Neural cell (in vitro differentiated cells): ENCODE measurements around the gene CPOX. TPM values are rescaled to one million over a fixed set of nuclear protein-coding genes. Genes with fewer than 3 reads are reported as not detected.

Source experiments
- H2AFZ ChIP-seq: fragments of 200-600, 300-800 bp; sonication (generic), shearing (Covaris generic); 2 replicates; pipeline ENCODE4 v1.6.0; 2014; ENCODE audit warnings: low read depth, mild to moderate bottlenecking, antibody characterized with exemption, low read length, moderate library complexity
- H3F3A ChIP-seq: fragments of 200-600 bp; shearing (Covaris generic); 2 replicates; pipeline ENCODE4 v1.6.1; 2016; ENCODE audit warnings: mild to moderate bottlenecking, moderate library complexity, mixed read lengths, antibody characterized with exemption, low read length; ENCODE audit not compliant: insufficient read depth, poor library complexity, severe bottlenecking
- H3K27ac ChIP-seq: fragments of 200-600, 300-800 bp; sonication (generic), shearing (Covaris generic); 2 replicates; pipeline ENCODE4 v1.5.1; 2014; ENCODE audit warnings: mild to moderate bottlenecking, low read length, moderate library complexity
- H3K27me3 ChIP-seq: fragments of 300-800, 200-600 bp; sonication (generic), shearing (Covaris generic); 2 replicates; pipeline ENCODE4 v1.6.0; 2014; ENCODE audit warnings: mild to moderate bottlenecking, low read depth, low read length, moderate library complexity; ENCODE audit not compliant: insufficient read depth
- H3K36me3 ChIP-seq: fragments of 300-800, 200-600 bp; sonication (generic), shearing (Covaris generic); 2 replicates; pipeline ENCODE4 v1.5.1; 2014; ENCODE audit warnings: mild to moderate bottlenecking, antibody characterized with exemption, low read length, moderate library complexity; ENCODE audit not compliant: insufficient read depth
- H3K4me2 ChIP-seq: fragments of 300-800, 200-600 bp; sonication (generic), shearing (Covaris generic); 2 replicates; pipeline ENCODE4 v1.6.0; 2014; ENCODE audit warnings: mild to moderate bottlenecking, low read length
- H3K4me3 ChIP-seq: fragments of 300-800, 200-600 bp; sonication (generic), shearing (Covaris generic); 2 replicates; pipeline ENCODE4 v1.5.1; 2014; ENCODE audit warnings: mild to moderate bottlenecking, low read length, moderate library complexity
- H3K79me2 ChIP-seq: fragments of 200-600 bp; shearing (Covaris generic); replicated peaks from 2 replicates; pipeline ENCODE4 v1.6.0; 2014; ENCODE audit warnings: mild to moderate bottlenecking, low read length, moderate library complexity; ENCODE audit not compliant: insufficient read depth
- H3K9ac ChIP-seq: fragments of 300-800, 200-600 bp; sonication (generic), shearing (Covaris generic); 2 replicates; pipeline ENCODE4 v1.6.1; 2016; ENCODE audit warnings: mild to moderate bottlenecking, low read length, mixed read lengths
- H3K9me2 ChIP-seq: fragments of 200-600 bp; shearing (Covaris generic); 2 replicates; pipeline ENCODE4 v1.6.1; 2016; ENCODE audit warnings: mild to moderate bottlenecking, low read length, mixed read lengths; ENCODE audit not compliant: insufficient read depth
- H3K9me3 ChIP-seq: fragments of 200-600, 300-800 bp; sonication (generic), shearing (Covaris generic); 2 replicates; pipeline ENCODE4 v1.6.1; 2016; ENCODE audit warnings: mild to moderate bottlenecking, mixed run types, low read length, moderate library complexity, mixed read lengths
- H4K20me1 ChIP-seq: fragments of 200-600 bp; shearing (Covaris generic); 2 replicates; pipeline ENCODE4 v1.6.1; 2016; ENCODE audit warnings: mild to moderate bottlenecking, mixed run types; ENCODE audit not compliant: insufficient read depth
- CTCF ChIP-seq: fragments of 450-650 bp; IDR thresholded peaks from 2 replicates; pipeline ENCODE4 v1.5.1; 2014; ENCODE audit warnings: antibody characterized with exemption, mild to moderate bottlenecking, moderate library complexity; ENCODE audit not compliant: poor library complexity, severe bottlenecking
- EP300 ChIP-seq: fragments of 450-650 bp; conservative IDR thresholded peaks from 2 replicates; pipeline ENCODE4 v1.6.1; 2014; ENCODE audit warnings: antibody characterized with exemption, mild to moderate bottlenecking, moderate library complexity; ENCODE audit not compliant: poor library complexity, severe bottlenecking
- EZH2 ChIP-seq: fragments of 200-600, 300-800 bp; shearing (Covaris generic), sonication (generic); IDR thresholded peaks from 2 replicates; pipeline ENCODE4 v1.6.1; 2014; ENCODE audit warnings: antibody characterized with exemption, low read length, borderline replicate concordance, mild to moderate bottlenecking; ENCODE audit not compliant: insufficient read depth, poor library complexity, severe bottlenecking
- MXI1 ChIP-seq: fragments of 450-650 bp; conservative IDR thresholded peaks from 2 replicates; pipeline ENCODE4 v1.6.1; 2014; ENCODE audit warnings: antibody characterized with exemption, mild to moderate bottlenecking; ENCODE audit not compliant: poor library complexity, severe bottlenecking
- POLR2AphosphoS5 ChIP-seq: IDR thresholded peaks from 2 replicates; pipeline ENCODE4 v1.6.1; 2012
- RAD21 ChIP-seq: fragments of 450-650 bp; conservative IDR thresholded peaks from 2 replicates; pipeline ENCODE4 v1.6.1; 2014; ENCODE audit warnings: antibody characterized with exemption, mild to moderate bottlenecking, moderate library complexity
- REST ChIP-seq: IDR thresholded peaks from 2 replicates; pipeline ENCODE4 v1.6.1; 2012; ENCODE audit warnings: borderline replicate concordance
- SMC3 ChIP-seq: fragments of 450-650 bp; conservative IDR thresholded peaks from 2 replicates; pipeline ENCODE4 v1.6.1; 2014; ENCODE audit warnings: antibody characterized with exemption, mild to moderate bottlenecking, moderate library complexity; ENCODE audit not compliant: poor library complexity
- TAF1 ChIP-seq: IDR thresholded peaks from 2 replicates; pipeline ENCODE4 v1.6.1; 2012; ENCODE audit warnings: low read depth
- polyA plus RNA-seq: library from polyadenylated mRNA; depleted of rRNA; stranded (reverse); fragments of >200 nt; gene quantifications from 2 replicates; pipeline ENCODE4 v1.2.3, GENCODE V29; 2014

Gene CPOX
- polyA plus RNA-seq, 1 donor from 2014 or later: 37.4 TPM

- Histone ChIP-seq H3K4me2 (no peak overlapping the region), H3K9me3 (no peaks in the 10 kb centered on the region), H3K9ac (no peak overlapping the region), H3K27me3 (no peaks in the 10 kb centered on the region), H3K36me3 (no peaks in the 10 kb centered on the region), H3F3A (no peaks in the 10 kb centered on the region), H3K27ac (no peak overlapping the region), H2AFZ (no peak overlapping the region), H3K4me3 (no peak overlapping the region), H3K79me2 (no peaks in the 10 kb centered on the region), H4K20me1 (no peaks in the 10 kb centered on the region), H3K9me2 (no peaks in the 10 kb centered on the region)
- TF ChIP-seq CTCF (no peak), TAF1 (no peak), SMC3 (no peak), EP300 (no peak), POLR2AphosphoS5 (no peak), EZH2 (no peak), REST (no peak), MXI1 (no peak), RAD21 (no peak)
Observed at GRCh38 chr3:98529856-98530459, 63.5 kb downstream of the CPOX start.

Other genes with a start within 250 kb of the CPOX start
- gene OR5K4, start 239.8 kb downstream of the CPOX start, polyA plus RNA-seq: not detected in 2 replicates
- not detected in 2 replicates for gene OR5K3, start 202.9 kb downstream of the CPOX start, polyA plus RNA-seq
- not detected in 2 replicates for gene OR5K1, start 130.4 kb downstream of the CPOX start, polyA plus RNA-seq
- gene OR5K2, start 95.9 kb downstream of the CPOX start, polyA plus RNA-seq: not detected in 2 replicates
- 132 and 162 TPM in 2 replicates for gene CLDND1, start 70.7 kb downstream of the CPOX start, polyA plus RNA-seq
- gene GPR15, start 61.6 kb downstream of the CPOX start, polyA plus RNA-seq: not detected in 2 replicates
- 3.7 and 11.1 TPM in 2 replicates for gene ST3GAL6, start 169.7 kb upstream of the CPOX start, polyA plus RNA-seq